ENCODE results near the gene AGER.

DNA sequence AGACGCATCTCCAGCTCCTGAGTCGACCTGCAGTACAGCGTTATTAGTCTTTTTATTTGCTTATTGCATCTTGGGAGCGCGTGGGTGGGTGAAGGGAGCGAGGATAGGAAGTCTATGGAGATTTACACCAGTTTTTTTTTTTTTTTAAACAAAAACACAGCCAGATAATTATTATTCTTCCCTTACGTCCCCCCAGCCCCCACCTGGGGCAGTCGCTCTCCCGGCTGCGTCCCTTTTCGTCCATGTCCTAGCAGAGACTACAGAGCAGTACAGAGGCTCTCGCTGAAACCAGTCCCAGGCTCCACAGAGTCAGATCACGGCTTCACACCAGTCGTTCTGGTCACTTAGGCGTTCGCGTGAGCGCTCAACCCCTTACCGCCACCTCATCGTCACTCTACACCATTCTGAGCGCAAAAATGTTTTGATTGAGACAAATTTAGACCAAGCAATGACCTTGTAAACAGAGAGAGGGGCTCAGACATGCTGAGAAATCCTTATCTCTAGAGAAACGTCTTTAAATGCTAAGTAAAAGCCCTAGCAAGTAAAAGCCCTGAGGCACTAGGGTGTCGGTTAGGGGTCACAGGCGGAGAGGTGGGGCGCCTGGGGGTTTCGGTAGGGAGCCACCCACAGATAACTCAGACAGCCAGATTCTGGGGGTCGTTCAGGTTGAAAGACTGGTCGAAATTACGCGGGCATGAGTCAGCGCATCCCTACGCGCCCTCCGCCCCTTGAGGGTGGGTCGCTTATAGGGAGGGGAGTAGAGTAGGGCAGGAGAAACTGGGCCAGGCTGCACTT lies 31.1 kb downstream of the AGER start:
- TF ChIP-seq, protein P1, sequence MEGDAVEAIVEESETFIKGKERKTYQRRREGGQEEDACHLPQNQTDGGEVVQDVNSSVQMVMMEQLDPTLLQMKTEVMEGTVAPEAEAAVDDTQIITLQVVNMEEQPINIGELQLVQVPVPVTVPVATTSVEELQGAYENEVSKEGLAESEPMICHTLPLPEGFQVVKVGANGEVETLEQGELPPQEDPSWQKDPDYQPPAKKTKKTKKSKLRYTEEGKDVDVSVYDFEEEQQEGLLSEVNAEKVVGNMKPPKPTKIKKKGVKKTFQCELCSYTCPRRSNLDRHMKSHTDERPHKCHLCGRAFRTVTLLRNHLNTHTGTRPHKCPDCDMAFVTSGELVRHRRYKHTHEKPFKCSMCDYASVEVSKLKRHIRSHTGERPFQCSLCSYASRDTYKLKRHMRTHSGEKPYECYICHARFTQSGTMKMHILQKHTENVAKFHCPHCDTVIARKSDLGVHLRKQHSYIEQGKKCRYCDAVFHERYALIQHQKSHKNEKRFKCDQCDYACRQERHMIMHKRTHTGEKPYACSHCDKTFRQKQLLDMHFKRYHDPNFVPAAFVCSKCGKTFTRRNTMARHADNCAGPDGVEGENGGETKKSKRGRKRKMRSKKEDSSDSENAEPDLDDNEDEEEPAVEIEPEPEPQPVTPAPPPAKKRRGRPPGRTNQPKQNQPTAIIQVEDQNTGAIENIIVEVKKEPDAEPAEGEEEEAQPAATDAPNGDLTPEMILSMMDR (conservative IDR thresholded peaks at IDR 0.05 in 1 of 2, IDR thresholded peaks at IDR 0.05 in 1 of 2; ENCODE audit: low read depth in 1 of 2, low read length in 2 of 2): no peak
- TF ChIP-seq EZH2 (IDR thresholded peaks at IDR 0.05; ENCODE audit: low read length, missing control alignments): no peak
